HEK293 (cell line): Measurements from ENCODE around the gene TIMM9.

Experiments
- CTCF ChIA-PET: fragments of 350-600 bp; formaldehyde crosslinking; extraction: SDS; loops from one replicate; lab custom pipeline; 2021; ENCODE audit warnings: antibody characterized with exemption; lab: Yijun Ruan, JAX
- POLR2A ChIA-PET: fragments of 300-600 bp; formaldehyde crosslinking; extraction: SDS; loops from one replicate; lab custom pipeline; 2020; ENCODE audit warnings: antibody characterized with exemption, inconsistent platforms; lab: Yijun Ruan, JAX
- H3K27ac ChIP-seq: fragments of 200-500 bp; sonication (Bioruptor generic); 2 replicates; pipeline ENCODE4 v1.5.1; 2014; ENCODE audit warnings: low read depth, low read length, control low read depth, inconsistent platforms; ENCODE audit errors: extremely low read depth
- H3K36me3 ChIP-seq, 2 experiments: fragments of 200-500 bp in 1 of 2; sonication (Bioruptor generic) in 1 of 2; 1 replicate in 1 of 2; 2 replicates in 1 of 2; pipeline ENCODE4 v1.5.1; 2014 to 2017; ENCODE audit warnings: inconsistent platforms in 2 of 2, low read length in 2 of 2; ENCODE audit not compliant: control insufficient read depth in 2 of 2, insufficient read depth in 1 of 2
- H3K4me1 ChIP-seq: fragments of 200-500 bp; sonication (Bioruptor generic); 2 replicates; pipeline ENCODE4 v1.5.1; 2014; ENCODE audit warnings: mild to moderate bottlenecking, low read length, inconsistent platforms; ENCODE audit not compliant: control insufficient read depth, insufficient read depth
- H3K4me3 ChIP-seq: 2 replicates; pipeline ENCODE4 v1.5.1; 2011; ENCODE audit warnings: low read depth, mild to moderate bottlenecking, control low read depth, low read length, moderate library complexity
- H3K9me3 ChIP-seq: fragments of 200-500 bp; sonication (Bioruptor generic); 2 replicates; pipeline ENCODE4 v1.5.1; 2014; ENCODE audit warnings: low read depth, low read length, inconsistent platforms; ENCODE audit not compliant: control insufficient read depth, insufficient read depth
- ELK4 ChIP-seq: IDR thresholded peaks from 2 replicates; pipeline ENCODE4 v1.6.1; 2011; ENCODE audit warnings: mild to moderate bottlenecking, low read depth, low read length, borderline replicate concordance
- GLI2 ChIP-seq: fragments of 450-650 bp; formaldehyde crosslinking; IDR thresholded peaks from 2 replicates; pipeline ENCODE4; 2017; ENCODE audit warnings: missing biosample characterization, missing genetic modification characterization, low read depth, borderline replicate concordance
- OVOL3 ChIP-seq: fragments of 450-650 bp; formaldehyde crosslinking; IDR thresholded peaks from 2 replicates; pipeline ENCODE4 v1.5.1; 2016; ENCODE audit warnings: missing biosample characterization, missing genetic modification characterization
- SP2 ChIP-seq: fragments of 450-650 bp; formaldehyde crosslinking; IDR thresholded peaks from 2 replicates; pipeline ENCODE4 v1.5.1; 2016; ENCODE audit warnings: missing biosample characterization, missing genetic modification characterization
- SP3 ChIP-seq: fragments of 450-650 bp; formaldehyde crosslinking; IDR thresholded peaks from 2 replicates; pipeline ENCODE4 v1.5.1; 2016; ENCODE audit warnings: missing biosample characterization, missing genetic modification characterization
- TCF7L2 ChIP-seq: IDR thresholded peaks from 2 replicates; pipeline ENCODE4 v1.6.1; 2011; ENCODE audit warnings: low read depth, mild to moderate bottlenecking, inconsistent platforms, low read length, moderate library complexity, borderline replicate concordance
- TRIM28 ChIP-seq: IDR thresholded peaks from 2 replicates; pipeline ENCODE4 v1.6.1; 2011; ENCODE audit warnings: low read length, control low read depth, borderline replicate concordance
- WT1 ChIP-seq: fragments of 450-650 bp; formaldehyde crosslinking; IDR thresholded peaks from 2 replicates; pipeline ENCODE4 v1.5.1; 2016; ENCODE audit warnings: missing biosample characterization, missing genetic modification characterization
- ZNF114 ChIP-seq: fragments of 450-650 bp; formaldehyde crosslinking; IDR thresholded peaks from 2 replicates; pipeline ENCODE4 v1.5.0; 2017; ENCODE audit warnings: missing biosample characterization, missing genetic modification characterization
- ZNF133 ChIP-seq: fragments of 450-650 bp; formaldehyde crosslinking; IDR thresholded peaks from 2 replicates; pipeline ENCODE4 v1.5.1; 2016; ENCODE audit warnings: missing biosample characterization, missing genetic modification characterization
- ZNF274 ChIP-seq, 2 experiments: fragments of 200-500 bp in 1 of 2; fragments of 450-650 bp in 1 of 2; sonication (Bioruptor generic) in 1 of 2; formaldehyde crosslinking in 1 of 2; IDR thresholded peaks; 2 replicates each; pipeline versions ENCODE4 v1.5.1 to v1.6.1; 2014 to 2016; ENCODE audit warnings: borderline replicate concordance in 1 of 2, inconsistent platforms in 1 of 2, low read length in 1 of 2, missing biosample characterization in 1 of 2, missing genetic modification characterization in 1 of 2
- ZNF302 ChIP-seq: fragments of 450-650 bp; formaldehyde crosslinking; IDR thresholded peaks from 2 replicates; pipeline ENCODE4 v1.5.1; 2016; ENCODE audit warnings: missing biosample characterization, missing genetic modification characterization, low read depth
- ZNF324 ChIP-seq: fragments of 450-650 bp; formaldehyde crosslinking; IDR thresholded peaks from 2 replicates; pipeline ENCODE4 v1.5.1; 2016; ENCODE audit warnings: missing biosample characterization, missing genetic modification characterization
- ZNF354C ChIP-seq: fragments of 450-650 bp; formaldehyde crosslinking; IDR thresholded peaks from 2 replicates; pipeline ENCODE4 v1.5.1; 2016; ENCODE audit warnings: missing biosample characterization, missing genetic modification characterization, low read depth, borderline replicate concordance
- ZNF394 ChIP-seq: fragments of 450-650 bp; formaldehyde crosslinking; IDR thresholded peaks from 2 replicates; pipeline ENCODE4 v1.5.1; 2016; ENCODE audit warnings: missing biosample characterization, missing genetic modification characterization, mild to moderate bottlenecking, moderate library complexity, borderline replicate concordance
- ZNF416 ChIP-seq: fragments of 450-650 bp; formaldehyde crosslinking; IDR thresholded peaks from 2 replicates; pipeline ENCODE4 v1.5.1; 2016; ENCODE audit warnings: missing biosample characterization, missing genetic modification characterization
- ZNF501 ChIP-seq: fragments of 450-650 bp; formaldehyde crosslinking; IDR thresholded peaks from 2 replicates; pipeline ENCODE4 v1.5.1; 2016; ENCODE audit warnings: missing biosample characterization, missing genetic modification characterization
- ZNF549 ChIP-seq: fragments of 450-650 bp; IDR thresholded peaks from 2 replicates; pipeline ENCODE4 v1.5.1; 2018; ENCODE audit warnings: missing biosample characterization, missing genetic modification characterization, mild to moderate bottlenecking, inconsistent platforms, moderate library complexity
- ZNF555 ChIP-seq: fragments of 450-650 bp; formaldehyde crosslinking; conservative IDR thresholded peaks from 2 replicates; pipeline ENCODE4 v1.5.1; 2017; ENCODE audit warnings: missing biosample characterization, mild to moderate bottlenecking, missing genetic modification characterization, inconsistent platforms
- ZNF571 ChIP-seq: fragments of 450-650 bp; formaldehyde crosslinking; IDR thresholded peaks from 2 replicates; pipeline ENCODE4 v1.5.0; 2017; ENCODE audit warnings: missing biosample characterization, missing genetic modification characterization
- ZNF645 ChIP-seq: fragments of 450-650 bp; formaldehyde crosslinking; IDR thresholded peaks from 2 replicates; pipeline ENCODE4; 2016; ENCODE audit warnings: missing biosample characterization, missing genetic modification characterization
- ZNF768 ChIP-seq: fragments of 450-650 bp; formaldehyde crosslinking; IDR thresholded peaks from 2 replicates; pipeline ENCODE4 v1.5.1; 2018; ENCODE audit warnings: missing biosample characterization, mild to moderate bottlenecking, missing genetic modification characterization
- TF ChIP-seq, protein P1 (sequence below): fragments of 450-650 bp; formaldehyde crosslinking; IDR thresholded peaks from 2 replicates; pipeline ENCODE4 v1.5.1; 2016; ENCODE audit warnings: missing biosample characterization, missing genetic modification characterization
- TF ChIP-seq, protein P2 (sequence below): fragments of 450-650 bp; formaldehyde crosslinking; IDR thresholded peaks from 2 replicates; pipeline ENCODE4 v1.5.0; 2017; ENCODE audit warnings: missing biosample characterization, missing genetic modification characterization, borderline replicate concordance

Gene TIMM9

DNA sequence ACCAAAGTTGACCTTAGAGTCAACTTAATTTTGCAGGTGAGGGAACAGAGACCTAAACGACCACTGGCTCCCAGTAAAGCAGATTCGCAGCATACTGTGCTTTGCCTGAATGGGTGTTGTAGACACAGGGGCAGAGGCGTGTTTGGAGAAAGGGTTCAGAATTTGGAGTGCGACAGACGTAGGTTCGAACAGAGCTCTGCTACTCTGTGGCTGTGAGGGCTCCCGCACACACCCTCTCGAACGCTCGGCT, 31.8 kb downstream of the TIMM9 start (continued):
- TF ChIP-seq ZNF549 (tag by site-specific recombination): no peak
- no peak for TF ChIP-seq SP2 (tag by site-specific recombination)
- TF ChIP-seq ZNF324 (tag by site-specific recombination): no peak
- TF ChIP-seq SP3 (tag by site-specific recombination): no peak
- no peak for TF ChIP-seq ZNF645
- no peak for TF ChIP-seq ELK4
- TF ChIP-seq OVOL3 (tag by site-specific recombination): no peak
- TF ChIP-seq TCF7L2: no peak
- TF ChIP-seq TRIM28: peak; percentile 15; the same call in 1 of the 2 replicates
- TF ChIP-seq ZNF114 (tag by site-specific recombination): no peak
- no peak for TF ChIP-seq GLI2 (tag by site-specific recombination)
- TF ChIP-seq WT1 (tag by site-specific recombination): no peak
- no peak for TF ChIP-seq ZNF555
- no peak for TF ChIP-seq ZNF501 (tag by site-specific recombination)
- TF ChIP-seq ZNF571 (tag by site-specific recombination): no peak
- TF ChIP-seq, protein P1, sequence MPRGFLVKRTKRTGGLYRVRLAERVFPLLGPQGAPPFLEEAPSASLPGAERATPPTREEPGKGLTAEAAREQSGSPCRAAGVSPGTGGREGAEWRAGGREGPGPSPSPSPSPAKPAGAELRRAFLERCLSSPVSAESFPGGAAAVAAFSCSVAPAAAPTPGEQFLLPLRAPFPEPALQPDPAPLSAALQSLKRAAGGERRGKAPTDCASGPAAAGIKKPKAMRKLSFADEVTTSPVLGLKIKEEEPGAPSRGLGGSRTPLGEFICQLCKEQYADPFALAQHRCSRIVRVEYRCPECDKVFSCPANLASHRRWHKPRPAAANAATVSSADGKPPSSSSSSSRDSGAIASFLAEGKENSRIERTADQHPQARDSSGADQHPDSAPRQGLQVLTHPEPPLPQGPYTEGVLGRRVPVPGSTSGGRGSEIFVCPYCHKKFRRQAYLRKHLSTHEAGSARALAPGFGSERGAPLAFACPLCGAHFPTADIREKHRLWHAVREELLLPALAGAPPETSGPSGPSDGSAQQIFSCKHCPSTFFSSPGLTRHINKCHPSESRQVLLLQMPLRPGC: no peak
- TF ChIP-seq ZNF274 (IDR thresholded peaks at IDR 0.05; ENCODE audit: low read length): no peak
- no peak for TF ChIP-seq ZNF274 (tag by site-specific recombination; IDR thresholded peaks at IDR 0.05; ENCODE audit: borderline replicate concordance)
- TF ChIP-seq, protein P2, sequence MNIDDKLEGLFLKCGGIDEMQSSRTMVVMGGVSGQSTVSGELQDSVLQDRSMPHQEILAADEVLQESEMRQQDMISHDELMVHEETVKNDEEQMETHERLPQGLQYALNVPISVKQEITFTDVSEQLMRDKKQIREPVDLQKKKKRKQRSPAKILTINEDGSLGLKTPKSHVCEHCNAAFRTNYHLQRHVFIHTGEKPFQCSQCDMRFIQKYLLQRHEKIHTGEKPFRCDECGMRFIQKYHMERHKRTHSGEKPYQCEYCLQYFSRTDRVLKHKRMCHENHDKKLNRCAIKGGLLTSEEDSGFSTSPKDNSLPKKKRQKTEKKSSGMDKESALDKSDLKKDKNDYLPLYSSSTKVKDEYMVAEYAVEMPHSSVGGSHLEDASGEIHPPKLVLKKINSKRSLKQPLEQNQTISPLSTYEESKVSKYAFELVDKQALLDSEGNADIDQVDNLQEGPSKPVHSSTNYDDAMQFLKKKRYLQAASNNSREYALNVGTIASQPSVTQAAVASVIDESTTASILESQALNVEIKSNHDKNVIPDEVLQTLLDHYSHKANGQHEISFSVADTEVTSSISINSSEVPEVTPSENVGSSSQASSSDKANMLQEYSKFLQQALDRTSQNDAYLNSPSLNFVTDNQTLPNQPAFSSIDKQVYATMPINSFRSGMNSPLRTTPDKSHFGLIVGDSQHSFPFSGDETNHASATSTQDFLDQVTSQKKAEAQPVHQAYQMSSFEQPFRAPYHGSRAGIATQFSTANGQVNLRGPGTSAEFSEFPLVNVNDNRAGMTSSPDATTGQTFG (tag by site-specific recombination): no peak
- TF ChIP-seq ZNF133 (tag by site-specific recombination): no peak

DNA sequence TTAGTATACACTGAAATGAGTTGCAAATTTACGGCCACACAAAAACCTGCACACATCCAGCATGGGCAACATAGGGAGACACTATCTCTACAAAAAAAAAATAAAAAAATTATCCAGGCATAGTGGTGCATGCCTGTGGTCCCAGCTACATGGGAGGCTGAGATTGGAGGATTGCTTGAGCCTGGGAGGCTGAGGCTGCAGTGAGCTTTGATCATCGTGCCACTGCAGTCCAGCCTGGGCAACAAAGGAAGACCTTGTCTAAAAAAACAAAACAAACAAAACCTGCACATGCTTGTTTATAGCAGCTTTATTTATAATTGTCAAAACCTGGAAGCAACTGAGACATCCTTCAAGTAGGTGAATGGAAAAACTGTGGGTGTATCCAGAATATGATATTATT, 36.5 kb downstream of the TIMM9 start:
- no peak overlapping the region for H3K4me3 ChIP-seq
- ChIA-PET POLR2A (no interaction called here), CTCF (no interaction called here)
- H3K4me1 ChIP-seq: peaks cover 2% of the 10 kb centered on the region; the same call in 1 of the 2 replicates
- TF ChIP-seq, protein P2 (tag by site-specific recombination): no peak
- TF ChIP-seq ZNF416 (tag by site-specific recombination) (no peak), ZNF274 (IDR thresholded peaks at IDR 0.05; ENCODE audit: low read length) (no peak), ZNF274 (tag by site-specific recombination; IDR thresholded peaks at IDR 0.05; ENCODE audit: borderline replicate concordance) (no peak), ZNF394 (no peak), ZNF302 (tag by site-specific recombination) (no peak), ZNF354C (tag by site-specific recombination) (no peak), ZNF768 (tag by site-specific recombination) (no peak)
- no peaks in the 10 kb centered on the region; a peak in 1 of 3 replicates for H3K36me3 ChIP-seq
- H3K9me3 ChIP-seq: no peaks in the 10 kb centered on the region
- no peak overlapping the region for H3K27ac ChIP-seq
